Measurements from ENCODE around the gene COL20A1.

Gene COL20A1

GRCh38 chr20:63351811-63352591 is 59.0 kb downstream of the COL20A1 start:
- H3K27me3 ChIP-seq (ENCODE audit: low read depth): no peaks in the 10 kb centered on the region; the same call in 1 of the 2 replicates
- H3K4me3 ChIP-seq: no peak overlapping the region
- in situ Hi-C loops (cut with MboI; ENCODE audit: low sequenced_read_pairs): no loop called here
- no peaks in the 10 kb centered on the region for H3K36me3 ChIP-seq (replicated peaks)
- no peak for DNase-seq (ENCODE audit: low spot score in 2 of 2)
- no peaks in the 10 kb centered on the region for H3K9me3 ChIP-seq
- H3K4me1 ChIP-seq: no peaks in the 10 kb centered on the region

GRCh38 chr20:63352811-63353221 is 59.8 kb downstream of the COL20A1 start:
- H3K4me3 ChIP-seq: no peak overlapping the region
- in situ Hi-C loops (cut with MboI; ENCODE audit: low sequenced_read_pairs): no loop called here
- H3K4me1 ChIP-seq: no peaks in the 10 kb centered on the region
- no peaks in the 10 kb centered on the region for H3K27me3 ChIP-seq (ENCODE audit: low read depth)
- H3K36me3 ChIP-seq (replicated peaks): no peaks in the 10 kb centered on the region
- H3K9me3 ChIP-seq: no peaks in the 10 kb centered on the region
- DNase-seq (ENCODE audit: low spot score in 2 of 2): no peak

- no peaks in the 10 kb centered on the region for H3K36me3 ChIP-seq (replicated peaks)
- DNase-seq (ENCODE audit: low spot score in 2 of 2): no peak
- H3K9me3 ChIP-seq: no peaks in the 10 kb centered on the region
- no peak overlapping the region for H3K4me3 ChIP-seq
- H3K4me1 ChIP-seq: no peaks in the 10 kb centered on the region
- H3K27me3 ChIP-seq (ENCODE audit: low read depth): no peaks in the 10 kb centered on the region; the same call in 1 of the 2 replicates
- in situ Hi-C loops (cut with MboI; ENCODE audit: low sequenced_read_pairs): no loop called here
These were observed 61.8 kb downstream of the COL20A1 start for GRCh38 chr20:63354636-63355350.

- no peak for DNase-seq (ENCODE audit: low spot score in 2 of 2)
- no peaks in the 10 kb centered on the region for H3K4me1 ChIP-seq
- in situ Hi-C loops (cut with MboI; ENCODE audit: low sequenced_read_pairs): no loop called here
- H3K9me3 ChIP-seq: no peaks in the 10 kb centered on the region
- no peak overlapping the region for H3K4me3 ChIP-seq
- H3K27me3 ChIP-seq (ENCODE audit: low read depth): peaks cover 7% of the 10 kb centered on the region
- no peaks in the 10 kb centered on the region for H3K36me3 ChIP-seq (replicated peaks)
These were observed 62.9 kb downstream of the COL20A1 start for GRCh38 chr20:63355781-63356295.

- DNase-seq (ENCODE audit: low spot score in 2 of 2): no peak
- H3K4me1 ChIP-seq: no peaks in the 10 kb centered on the region
- peaks cover 10% of the 10 kb centered on the region for H3K27me3 ChIP-seq (ENCODE audit: low read depth)
- H3K4me3 ChIP-seq: no peak overlapping the region
- no peaks in the 10 kb centered on the region for H3K36me3 ChIP-seq (replicated peaks)
- in situ Hi-C loops (cut with MboI; ENCODE audit: low sequenced_read_pairs): no loop called here
- H3K9me3 ChIP-seq: no peaks in the 10 kb centered on the region
These were observed 63.5 kb downstream of the COL20A1 start for GRCh38 chr20:63356511-63356910.

GRCh38 chr20:63356931-63357879 is 64.2 kb downstream of the COL20A1 start:
- Histone ChIP-seq H3K9me3 (no peaks in the 10 kb centered on the region), H3K27me3 (ENCODE audit: low read depth) (peaks cover 16% of the 10 kb centered on the region), H3K36me3 (replicated peaks) (no peaks in the 10 kb centered on the region), H3K4me1 (no peaks in the 10 kb centered on the region), H3K4me3 (no peak overlapping the region)
- in situ Hi-C loops (cut with MboI; ENCODE audit: low sequenced_read_pairs): no loop called here
- no peak for DNase-seq (ENCODE audit: low spot score in 2 of 2)

- Histone ChIP-seq H3K4me3 (no peak overlapping the region), H3K36me3 (replicated peaks) (no peaks in the 10 kb centered on the region), H3K9me3 (no peaks in the 10 kb centered on the region), H3K4me1 (no peaks in the 10 kb centered on the region), H3K27me3 (ENCODE audit: low read depth) (peaks cover 16% of the 10 kb centered on the region)
- in situ Hi-C loops (cut with MboI; ENCODE audit: low sequenced_read_pairs): no loop called here
- DNase-seq (ENCODE audit: low spot score in 2 of 2): no peak
These were observed 65.2 kb downstream of the COL20A1 start for GRCh38 chr20:63357921-63358905.

- DNase-seq (ENCODE audit: low spot score in 2 of 2): no peak
- Histone ChIP-seq H3K27me3 (ENCODE audit: low read depth) (peaks cover 16% of the 10 kb centered on the region), H3K4me1 (no peaks in the 10 kb centered on the region), H3K4me3 (no peak overlapping the region), H3K9me3 (no peaks in the 10 kb centered on the region), H3K36me3 (replicated peaks) (no peaks in the 10 kb centered on the region)
- in situ Hi-C loops (cut with MboI; ENCODE audit: low sequenced_read_pairs): no loop called here
These were observed 66.4 kb downstream of the COL20A1 start for GRCh38 chr20:63359164-63359934.

- Histone ChIP-seq H3K9me3 (no peaks in the 10 kb centered on the region), H3K4me1 (no peaks in the 10 kb centered on the region), H3K27me3 (ENCODE audit: low read depth) (peaks cover 16% of the 10 kb centered on the region), H3K4me3 (no peak overlapping the region), H3K36me3 (replicated peaks) (no peaks in the 10 kb centered on the region)
- in situ Hi-C loops (cut with MboI; ENCODE audit: low sequenced_read_pairs): no loop called here
- no peak for DNase-seq (ENCODE audit: low spot score in 2 of 2)
These were observed 67.2 kb downstream of the COL20A1 start for GRCh38 chr20:63359937-63360849.

GRCh38 chr20:63360850-63361518 is 68.0 kb downstream of the COL20A1 start, which contains the start of gene CHRNA4:
CHRNA4 (minus strand) TSS chr20:63361349; CDS start chr20:63361165, 184 bp downstream.
- Histone ChIP-seq H3K4me1 (no peaks in the 10 kb centered on the region), H3K27me3 (ENCODE audit: low read depth) (peaks cover 16% of the 10 kb centered on the region), H3K36me3 (replicated peaks) (no peaks in the 10 kb centered on the region), H3K4me3 (no peak within 1 kb of the TSS), H3K9me3 (no peaks in the 10 kb centered on the region)
- DNase-seq (ENCODE audit: low spot score in 2 of 2): no peak
- in situ Hi-C loops (cut with MboI; ENCODE audit: low sequenced_read_pairs): no loop called here
